IMR-90 (cell line): ENCODE data around the gene UGDH. TPM values are rescaled to one million over a fixed set of nuclear protein-coding genes. Genes with fewer than 3 reads are reported as not detected.

Experiments used
- ATAC-seq: fragments of 200-7000 bp; cut with Tn5 transposase; 2 replicates; pipeline ENCODE4 v1.9.1; 2020; ENCODE audit warnings: low read depth, mild to moderate bottlenecking, moderate library complexity
- BruUV-seq: library from RNA; stranded (reverse); fragments of 400-500 nt; replicated peaks from 2 replicates; lab custom pipeline; 2021; lab: Mats Ljungman, UMichigan
- CTCF ChIA-PET: fragments of 300-600 bp; formaldehyde crosslinking; extraction: SDS; loops from one replicate; lab custom pipeline; 2021; ENCODE audit warnings: antibody characterized with exemption; lab: Yijun Ruan, JAX
- POLR2A ChIA-PET: fragments of 300-600 bp; sonication (Branson Sonifier 250); formaldehyde crosslinking; loops from one replicate; lab custom pipeline; 2022; ENCODE audit warnings: antibody characterized with exemption; ENCODE audit not compliant: unreplicated experiment; lab: Charles Lee
- DNase-seq: peaks from one replicate; pipeline ENCODE4 v3.0.0; 2013
- H2AFZ ChIP-seq: replicated peaks from 2 replicates; pipeline ENCODE3; 2013; ENCODE audit warnings: low read length, mild to moderate bottlenecking; ENCODE audit not compliant: poor library complexity
- H2AK5ac ChIP-seq: 2 replicates; pipeline ENCODE4 v1.6.1; 2013; ENCODE audit warnings: low read depth, low read length, inconsistent platforms
- H2AK9ac ChIP-seq: replicated peaks from 2 replicates; pipeline ENCODE3; 2013; ENCODE audit warnings: mild to moderate bottlenecking, low read depth, low read length, moderate library complexity; ENCODE audit not compliant: poor library complexity
- H2BK120ac ChIP-seq: 2 replicates; pipeline ENCODE4 v1.6.1; 2013; ENCODE audit warnings: low read depth, low read length, inconsistent platforms
- H2BK15ac ChIP-seq: 3 replicates; pipeline ENCODE4 v1.6.1; 2013; ENCODE audit warnings: low read depth, low read length, inconsistent platforms
- H2BK20ac ChIP-seq: 2 replicates; pipeline ENCODE4 v1.6.1; 2013; ENCODE audit warnings: low read depth, mild to moderate bottlenecking, inconsistent platforms, low read length, moderate library complexity
- H2BK5ac ChIP-seq: 2 replicates; pipeline ENCODE4 v1.6.1; 2013; ENCODE audit warnings: mild to moderate bottlenecking, low read depth, low read length, inconsistent platforms; ENCODE audit not compliant: poor library complexity, severe bottlenecking
- H3K14ac ChIP-seq: replicated peaks from 2 replicates; pipeline ENCODE4 v1.6.1; 2013; ENCODE audit warnings: low read depth, low read length, inconsistent platforms
- H3K18ac ChIP-seq: 2 replicates; pipeline ENCODE4 v1.6.1; 2013; ENCODE audit warnings: low read depth, low read length, control low read depth
- H3K23ac ChIP-seq: 2 replicates; pipeline ENCODE4 v1.6.1; 2013; ENCODE audit warnings: low read depth, low read length, inconsistent platforms
- H3K27ac ChIP-seq: 2 replicates; pipeline ENCODE4 v1.5.1; 2013; ENCODE audit warnings: mild to moderate bottlenecking, control low read depth, low read length; ENCODE audit not compliant: insufficient read depth
- H3K27me3 ChIP-seq: 2 replicates; pipeline ENCODE4 v1.6.1; 2013; ENCODE audit warnings: low read length; ENCODE audit not compliant: control insufficient read depth, insufficient read depth
- H3K36me3 ChIP-seq: 2 replicates; pipeline ENCODE4 v1.6.1; 2013; ENCODE audit warnings: low read length, mixed read lengths; ENCODE audit not compliant: control insufficient read depth, insufficient read depth
- H3K4ac ChIP-seq: 2 replicates; pipeline ENCODE4 v1.6.1; 2013; ENCODE audit warnings: low read depth, low read length, inconsistent platforms
- H3K4me1 ChIP-seq: 2 replicates; pipeline ENCODE4 v1.6.1; 2013; ENCODE audit warnings: low read length, mixed read lengths; ENCODE audit not compliant: control insufficient read depth, insufficient read depth
- H3K4me2 ChIP-seq: 2 replicates; pipeline ENCODE4 v1.6.1; 2013; ENCODE audit warnings: low read depth, mild to moderate bottlenecking, control low read depth, low read length, moderate library complexity
- H3K4me3 ChIP-seq: 2 replicates; pipeline ENCODE4 v1.5.1; 2013; ENCODE audit warnings: low read depth, mild to moderate bottlenecking, control low read depth, low read length, moderate library complexity; ENCODE audit not compliant: insufficient read depth
- H3K56ac ChIP-seq: 2 replicates; pipeline ENCODE4 v1.6.1; 2013; ENCODE audit warnings: low read length, inconsistent platforms; ENCODE audit not compliant: insufficient read depth; ENCODE audit errors: extremely low read depth
- H3K79me1 ChIP-seq, 2 experiments: 2 replicates each; pipeline ENCODE4 v1.6.1; 2013; ENCODE audit warnings: low read length in 2 of 2, inconsistent platforms in 1 of 2, low read depth in 1 of 2
- H3K9ac ChIP-seq: 2 replicates; pipeline ENCODE4 v1.6.1; 2013; ENCODE audit warnings: low read depth, low read length, control low read depth
- H3K9me1 ChIP-seq: 2 replicates; pipeline ENCODE4 v1.6.1; 2013; ENCODE audit warnings: low read length, inconsistent platforms; ENCODE audit not compliant: insufficient read depth
- H3K9me3 ChIP-seq: 2 replicates; pipeline ENCODE4 v1.6.1; 2013; ENCODE audit warnings: low read length; ENCODE audit not compliant: control insufficient read depth, insufficient read depth
- H4K20me1 ChIP-seq: 2 replicates; pipeline ENCODE4 v1.6.1; 2013; ENCODE audit warnings: low read length, inconsistent platforms; ENCODE audit not compliant: insufficient read depth
- H4K5ac ChIP-seq: 2 replicates; pipeline ENCODE4 v1.6.1; 2013; ENCODE audit warnings: mild to moderate bottlenecking, low read depth, low read length, control low read depth
- H4K8ac ChIP-seq, 2 experiments: 2 replicates each; pipeline ENCODE4 v1.6.1; 2013; ENCODE audit warnings: low read depth in 2 of 2, low read length in 2 of 2, control low read depth in 1 of 2, inconsistent platforms in 1 of 2
- H4K91ac ChIP-seq: 2 replicates; pipeline ENCODE4 v1.6.1; 2013; ENCODE audit warnings: low read depth, low read length, inconsistent platforms; ENCODE audit not compliant: insufficient read depth
- BHLHE40 ChIP-seq: fragments of 150-350 bp; IDR thresholded peaks from 2 replicates; pipeline ENCODE4 v1.6.1; 2016; ENCODE audit warnings: mild to moderate bottlenecking, low read depth, low read length
- CHD1 ChIP-seq: IDR thresholded peaks from 2 replicates; pipeline ENCODE4 v1.6.1; 2012; ENCODE audit warnings: low read depth, low read length, improper control_type of control experiment
- ELK1 ChIP-seq: fragments of 150-350 bp; IDR thresholded peaks from 2 replicates; pipeline ENCODE4 v1.6.1; 2016; ENCODE audit warnings: low read depth, mild to moderate bottlenecking, low read length, moderate library complexity, borderline replicate concordance
- FOS ChIP-seq: fragments of 150-350 bp; IDR thresholded peaks from 2 replicates; pipeline ENCODE4 v1.6.1; 2016; ENCODE audit warnings: low read depth, low read length
- MXI1 ChIP-seq: IDR thresholded peaks from 2 replicates; pipeline ENCODE4 v1.6.1; 2012; ENCODE audit warnings: low read depth, mild to moderate bottlenecking, low read length, moderate library complexity, borderline replicate concordance
- NFE2L2 ChIP-seq: fragments of 150-350 bp; IDR thresholded peaks from 2 replicates; pipeline ENCODE4 v1.6.1; 2016; ENCODE audit warnings: low read depth, mild to moderate bottlenecking, low read length
- RAD21 ChIP-seq: IDR thresholded peaks from 2 replicates; pipeline ENCODE4 v1.6.1; 2012; ENCODE audit warnings: low read length, improper control_type of control experiment
- RCOR1 ChIP-seq: IDR thresholded peaks from 2 replicates; pipeline ENCODE4 v1.6.1; 2012; ENCODE audit warnings: mild to moderate bottlenecking, low read length, improper control_type of control experiment; ENCODE audit not compliant: insufficient replicate concordance
- RFX5 ChIP-seq: IDR thresholded peaks from 2 replicates; pipeline ENCODE4 v1.8.0; 2012; ENCODE audit warnings: low read depth, mild to moderate bottlenecking, low read length, moderate library complexity
- SMC3 ChIP-seq: fragments of 150-350 bp; IDR thresholded peaks from 2 replicates; pipeline ENCODE4 v1.6.1; 2016; ENCODE audit warnings: low read depth, mild to moderate bottlenecking, antibody characterized with exemption, low read length, moderate library complexity
- WGBS, 2 experiments: methylation state at CpG; one replicate each; pipeline versions ENCODE4 v1.1.5 to v1.1.7; 2013; ENCODE audit warnings: missing lambda C conversion rate in 2 of 2; ENCODE audit not compliant: insufficient read length in 1 of 2; ENCODE audit errors: extremely low coverage in 2 of 2; 5-methylcytosine and 5-hydroxymethylcytosine counted together
- dilution Hi-C: fragments of 300-500 bp; cut with HindIII; formaldehyde crosslinking; loops from one replicate; pipeline ENCODE4 v1.14.3; 2018; ENCODE audit warnings: low sequenced_read_pairs; ENCODE audit not compliant: unreplicated experiment
- in situ Hi-C: fragments of 300-500 bp; cut with MboI; formaldehyde crosslinking; loops from 3 replicates; pipeline ENCODE4 v1.14.3; 2019; ENCODE audit warnings: low sequenced_read_pairs, inconsistent platforms, mixed read lengths
- intact Hi-C: fragments of 100-400 bp; cut with micrococcal nuclease; formaldehyde crosslinking; loops from 2 replicates; pipeline ENCODE4 v1.10.0; 2022
- polyA plus RNA-seq, 3 experiments: library from polyadenylated mRNA; depleted of rRNA; stranded (reverse); fragments of >200 nt; gene quantifications; 2 replicates each; pipeline ENCODE4 v1.2.3, GENCODE V29; 2012; ENCODE audit warnings: low replicate concordance in 1 of 3
- total RNA-seq: library from RNA; depleted of rRNA; stranded (reverse); fragments of >200 nt; gene quantifications from 2 replicates; pipeline ENCODE4 v1.2.3, GENCODE V29; 2012

The UGDH gene
- total and polyA plus RNA-seq, 2 of the 4 experiments (the other 2 are of a cell fraction): 69.2 to 257 TPM

- CTCF ChIA-PET: no interaction called here
- no peaks in the 10 kb centered on the region for H3K9me1 ChIP-seq
These were observed 42.5 kb downstream of the UGDH start for GRCh38 chr4:39484582-39485272.

More at GRCh38 chr4:39484582-39485272, 42.5 kb downstream of the UGDH start:
- Histone ChIP-seq H3K36me3 (no peaks in the 10 kb centered on the region), H3K9ac (no peak overlapping the region), H4K5ac (no peak overlapping the region), H3K9me3 (peaks cover 11% of the 10 kb centered on the region), H4K91ac (no peak overlapping the region), H3K4me3 (no peak overlapping the region), H3K4ac (no peak overlapping the region), H2AK9ac (no peak overlapping the region), H3K4me2 (no peak overlapping the region), H3K79me1 (no peaks in the 10 kb centered on the region), H2AK5ac (no peak overlapping the region), H3K27ac (no peak overlapping the region), H4K8ac (no peak overlapping the region), H2AFZ (no peak overlapping the region), H3K18ac (no peak overlapping the region), H4K20me1 (no peaks in the 10 kb centered on the region), H2BK120ac (no peak overlapping the region), H2BK15ac (no peak overlapping the region), H3K14ac (no peak overlapping the region), H2BK20ac (no peak overlapping the region), H3K27me3 (no peaks in the 10 kb centered on the region), H3K56ac (no peak overlapping the region), H3K4me1 (no peaks in the 10 kb centered on the region), H2BK5ac (no peak overlapping the region), H3K23ac (no peak overlapping the region)
- intact Hi-C loops: no loop called here
- no peak for TF ChIP-seq RFX5
- TF ChIP-seq FOS: no peak
- TF ChIP-seq SMC3: no peak
- TF ChIP-seq ELK1: no peak
- no peak for TF ChIP-seq RAD21
- TF ChIP-seq CHD1: no peak
- TF ChIP-seq MXI1: no peak
- no peak for TF ChIP-seq BHLHE40
- no peak for TF ChIP-seq RCOR1
- no peak for TF ChIP-seq NFE2L2
- dilution Hi-C loops: no loop called here
- WGBS, 2 experiments: 80% methylated on average over 3 of the region's 6 CpGs; no CpG with 5 or more reads in 1 of the 2 experiments
- no TSS peak for BruUV-seq
- POLR2A ChIA-PET: no interaction called here
- no peak for DNase-seq
- in situ Hi-C loops: no loop called here
- no peak for ATAC-seq
